ENCODE results near the gene SART1. TPM values are rescaled to one million over a fixed set of nuclear protein-coding genes. Genes with fewer than 3 reads are reported as not detected.
A peak's percentile ranks its signal among the peaks of the same experiment; 100 is the strongest.
"Not testable (repeated sequence)": the region's sequence is repeated elsewhere in the genome, so short reads cannot be mapped to it uniquely, and the experiment has no call there.

Gene SART1
- total RNA-seq, 1 donor from 2014 or later: 45.9 TPM

GRCh38 chr11:65946655-65947054 is 14.9 kb upstream of the SART1 start:
- no peaks in the 10 kb centered on the region for H3K36me3 ChIP-seq (ENCODE audit: control insufficient read depth in 3 of 3, insufficient read depth in 3 of 3, low read length in 3 of 3)
- no peaks in the 10 kb centered on the region for H3K4me1 ChIP-seq (ENCODE audit: control insufficient read depth in 3 of 3, insufficient read depth in 3 of 3, low read length in 3 of 3)
- H3K27me3 ChIP-seq (ENCODE audit: control insufficient read depth in 3 of 3, insufficient read depth in 3 of 3, low read length in 3 of 3): peaks cover 0 to 11% (median 10%) of the 10 kb centered on the region in 3 donors
- no peak overlapping the region for H3K4me3 ChIP-seq (ENCODE audit: low read length in 3 of 3)
- H3K9ac ChIP-seq (ENCODE audit: low read depth in 1 of 3, low read length in 3 of 3): no peak overlapping the region
- H3K27ac ChIP-seq (ENCODE audit: low read depth, low read length): no peak overlapping the region
- no peaks in the 10 kb centered on the region for H3K9me3 ChIP-seq (ENCODE audit: control insufficient read depth in 3 of 3, low read length in 3 of 3)

- Histone ChIP-seq H3K4me3 (ENCODE audit: low read length in 3 of 3) (no peak overlapping the region), H3K9ac (ENCODE audit: low read depth in 1 of 3, low read length in 3 of 3) (no peak overlapping the region), H3K36me3 (ENCODE audit: control insufficient read depth in 3 of 3, insufficient read depth in 3 of 3, low read length in 3 of 3) (no peaks in the 10 kb centered on the region)
Measured at GRCh38 chr11:65947133-65947532, 14.4 kb upstream of the SART1 start.

GRCh38 chr11:65947603-65948125 is 13.9 kb upstream of the SART1 start:
- H3K4me3 ChIP-seq (ENCODE audit: low read length in 3 of 3): no peak overlapping the region
- H3K27ac ChIP-seq (ENCODE audit: low read depth, low read length): no peak overlapping the region
- H3K9me3 ChIP-seq (ENCODE audit: control insufficient read depth in 3 of 3, low read length in 3 of 3): no peaks in the 10 kb centered on the region
- no peaks in the 10 kb centered on the region for H3K4me1 ChIP-seq (ENCODE audit: control insufficient read depth in 3 of 3, insufficient read depth in 3 of 3, low read length in 3 of 3)
- no peak overlapping the region for H3K9ac ChIP-seq (ENCODE audit: low read depth in 1 of 3, low read length in 3 of 3)
- no peaks in the 10 kb centered on the region for H3K36me3 ChIP-seq (ENCODE audit: control insufficient read depth in 3 of 3, insufficient read depth in 3 of 3, low read length in 3 of 3)
- peaks cover 5 to 11% (median 10%) of the 10 kb centered on the region in 3 donors for H3K27me3 ChIP-seq (ENCODE audit: control insufficient read depth in 3 of 3, insufficient read depth in 3 of 3, low read length in 3 of 3)

More at GRCh38 chr11:65947133-65947532, 14.4 kb upstream of the SART1 start:
- H3K27ac ChIP-seq (ENCODE audit: low read depth, low read length): no peak overlapping the region
- H3K4me1 ChIP-seq (ENCODE audit: control insufficient read depth in 3 of 3, insufficient read depth in 3 of 3, low read length in 3 of 3): no peaks in the 10 kb centered on the region
- peaks cover 2 to 11% (median 10%) of the 10 kb centered on the region in 3 donors for H3K27me3 ChIP-seq (ENCODE audit: control insufficient read depth in 3 of 3, insufficient read depth in 3 of 3, low read length in 3 of 3)
- H3K9me3 ChIP-seq (ENCODE audit: control insufficient read depth in 3 of 3, low read length in 3 of 3): no peaks in the 10 kb centered on the region

GRCh38 chr11:65950711-65951110 is 10.8 kb upstream of the SART1 start:
- peaks cover 7 to 13% (median 12%) of the 10 kb centered on the region in 3 donors for H3K27me3 ChIP-seq (ENCODE audit: control insufficient read depth in 3 of 3, insufficient read depth in 3 of 3, low read length in 3 of 3)
- not testable (repeated sequence) for H3K9me3 ChIP-seq (ENCODE audit: control insufficient read depth in 3 of 3, low read length in 3 of 3); H3K9ac ChIP-seq (ENCODE audit: low read depth in 1 of 3, low read length in 3 of 3)

GRCh38 chr11:65951641-65952040 is 9.9 kb upstream of the SART1 start:
- not testable (repeated sequence) for H3K4me1 ChIP-seq (ENCODE audit: control insufficient read depth in 3 of 3, insufficient read depth in 3 of 3, low read length in 3 of 3); H3K4me3 ChIP-seq (ENCODE audit: low read length in 3 of 3); H3K27ac ChIP-seq (ENCODE audit: low read depth, low read length); H3K9ac ChIP-seq (ENCODE audit: low read depth in 1 of 3, low read length in 3 of 3); H3K36me3 ChIP-seq (ENCODE audit: control insufficient read depth in 3 of 3, insufficient read depth in 3 of 3, low read length in 3 of 3); H3K9me3 ChIP-seq (ENCODE audit: control insufficient read depth in 3 of 3, low read length in 3 of 3)
- peaks cover 9 to 16% (median 15%) of the 10 kb centered on the region in 3 donors for H3K27me3 ChIP-seq (ENCODE audit: control insufficient read depth in 3 of 3, insufficient read depth in 3 of 3, low read length in 3 of 3)

More at GRCh38 chr11:65950711-65951110, 10.8 kb upstream of the SART1 start:
- not testable (repeated sequence) for H3K27ac ChIP-seq (ENCODE audit: low read depth, low read length); H3K4me3 ChIP-seq (ENCODE audit: low read length in 3 of 3); H3K4me1 ChIP-seq (ENCODE audit: control insufficient read depth in 3 of 3, insufficient read depth in 3 of 3, low read length in 3 of 3); H3K36me3 ChIP-seq (ENCODE audit: control insufficient read depth in 3 of 3, insufficient read depth in 3 of 3, low read length in 3 of 3)

- H3K9ac ChIP-seq (ENCODE audit: low read depth in 1 of 3, low read length in 3 of 3): no peak overlapping the region
- no peaks in the 10 kb centered on the region for H3K9me3 ChIP-seq (ENCODE audit: control insufficient read depth in 3 of 3, low read length in 3 of 3)
- no peaks in the 10 kb centered on the region for H3K4me1 ChIP-seq (ENCODE audit: control insufficient read depth in 3 of 3, insufficient read depth in 3 of 3, low read length in 3 of 3)
- no peaks in the 10 kb centered on the region for H3K36me3 ChIP-seq (ENCODE audit: control insufficient read depth in 3 of 3, insufficient read depth in 3 of 3, low read length in 3 of 3)
- H3K4me3 ChIP-seq (ENCODE audit: low read length in 3 of 3): no peak overlapping the region
- peaks cover 9 to 20% (median 11%) of the 10 kb centered on the region in 3 donors for H3K27me3 ChIP-seq (ENCODE audit: control insufficient read depth in 3 of 3, insufficient read depth in 3 of 3, low read length in 3 of 3)
- H3K27ac ChIP-seq (ENCODE audit: low read depth, low read length): no peak overlapping the region
Measured at GRCh38 chr11:65952052-65952521, 9.4 kb upstream of the SART1 start.

GRCh38 chr11:65953471-65953870 is 8.1 kb upstream of the SART1 start:
- H3K27me3 ChIP-seq (ENCODE audit: control insufficient read depth in 3 of 3, insufficient read depth in 3 of 3, low read length in 3 of 3): peaks cover 4 to 16% (median 9%) of the 10 kb centered on the region in 3 donors
- H3K36me3 ChIP-seq (ENCODE audit: control insufficient read depth in 3 of 3, insufficient read depth in 3 of 3, low read length in 3 of 3): no peaks in the 10 kb centered on the region
- no peak overlapping the region for H3K9ac ChIP-seq (ENCODE audit: low read depth in 1 of 3, low read length in 3 of 3)
- no peaks in the 10 kb centered on the region for H3K4me1 ChIP-seq (ENCODE audit: control insufficient read depth in 3 of 3, insufficient read depth in 3 of 3, low read length in 3 of 3)
- H3K27ac ChIP-seq (ENCODE audit: low read depth, low read length): no peak overlapping the region
- H3K9me3 ChIP-seq (ENCODE audit: control insufficient read depth in 3 of 3, low read length in 3 of 3): no peaks in the 10 kb centered on the region
- H3K4me3 ChIP-seq (ENCODE audit: low read length in 3 of 3): no peak overlapping the region

- H3K9me3 ChIP-seq (ENCODE audit: control insufficient read depth in 3 of 3, low read length in 3 of 3): no peaks in the 10 kb centered on the region
- H3K4me1 ChIP-seq (ENCODE audit: control insufficient read depth in 3 of 3, insufficient read depth in 3 of 3, low read length in 3 of 3): no peaks in the 10 kb centered on the region
- no peak overlapping the region for H3K9ac ChIP-seq (ENCODE audit: low read depth in 1 of 3, low read length in 3 of 3)
- H3K27ac ChIP-seq (ENCODE audit: low read depth, low read length): no peak overlapping the region
- H3K27me3 ChIP-seq (ENCODE audit: control insufficient read depth in 3 of 3, insufficient read depth in 3 of 3, low read length in 3 of 3): peaks cover 4 to 16% (median 9%) of the 10 kb centered on the region in 3 donors
- no peaks in the 10 kb centered on the region for H3K36me3 ChIP-seq (ENCODE audit: control insufficient read depth in 3 of 3, insufficient read depth in 3 of 3, low read length in 3 of 3)
- H3K4me3 ChIP-seq (ENCODE audit: low read length in 3 of 3): no peak overlapping the region
Measured at GRCh38 chr11:65954771-65955170, 6.8 kb upstream of the SART1 start.

- Histone ChIP-seq H3K9ac (ENCODE audit: low read depth in 1 of 3, low read length in 3 of 3) (peak overlapping the region in 1 of 3 donors; percentile 20), H3K4me1 (ENCODE audit: control insufficient read depth in 3 of 3, insufficient read depth in 3 of 3, low read length in 3 of 3) (peaks cover 12 to 16% (median 13%) of the 10 kb centered on the region in 3 donors), H3K36me3 (ENCODE audit: control insufficient read depth in 3 of 3, insufficient read depth in 3 of 3, low read length in 3 of 3) (peaks cover 0 to 2% (median 0%) of the 10 kb centered on the region in 3 donors), H3K27me3 (ENCODE audit: control insufficient read depth in 3 of 3, insufficient read depth in 3 of 3, low read length in 3 of 3) (peaks cover 4 to 16% (median 4%) of the 10 kb centered on the region in 3 donors), H3K9me3 (ENCODE audit: control insufficient read depth in 3 of 3, low read length in 3 of 3) (no peaks in the 10 kb centered on the region), H3K27ac (ENCODE audit: low read depth, low read length) (no peak overlapping the region), H3K4me3 (ENCODE audit: low read length in 3 of 3) (no peak overlapping the region)
Measured at GRCh38 chr11:65958291-65958690, 3.2 kb upstream of the SART1 start.

GRCh38 chr11:65958774-65959420 is 2.6 kb upstream of the SART1 start:
- no peak overlapping the region for H3K9ac ChIP-seq (ENCODE audit: low read depth in 1 of 3, low read length in 3 of 3)
- H3K27me3 ChIP-seq (ENCODE audit: control insufficient read depth in 3 of 3, insufficient read depth in 3 of 3, low read length in 3 of 3): peaks cover 4 to 16% (median 4%) of the 10 kb centered on the region in 3 donors
- peaks cover 2 to 4% (median 2%) of the 10 kb centered on the region in 3 donors for H3K36me3 ChIP-seq (ENCODE audit: control insufficient read depth in 3 of 3, insufficient read depth in 3 of 3, low read length in 3 of 3)
- peaks cover 17 to 20% (median 18%) of the 10 kb centered on the region in 3 donors for H3K4me1 ChIP-seq (ENCODE audit: control insufficient read depth in 3 of 3, insufficient read depth in 3 of 3, low read length in 3 of 3)
- no peak overlapping the region for H3K4me3 ChIP-seq (ENCODE audit: low read length in 3 of 3)
- no peak overlapping the region for H3K27ac ChIP-seq (ENCODE audit: low read depth, low read length)
- no peaks in the 10 kb centered on the region for H3K9me3 ChIP-seq (ENCODE audit: control insufficient read depth in 3 of 3, low read length in 3 of 3)
